AG04450 (cell line): ENCODE measurements around the gene TRIM61. TPM values are rescaled to one million over a fixed set of nuclear protein-coding genes. Genes with fewer than 3 reads are reported as not detected.
"Not testable (repeated sequence)": the region's sequence is repeated elsewhere in the genome, so short reads cannot be mapped to it uniquely, and the experiment has no call there.

ENCODE experiments used
- CTCF ChIA-PET: fragments of 300-600, 350-600 bp; formaldehyde crosslinking; extraction: SDS; loops from one replicate; lab custom pipeline; 2022; ENCODE audit warnings: antibody characterized with exemption, inconsistent platforms; lab: Charles Lee
- POLR2A ChIA-PET: fragments of 350-600 bp; formaldehyde crosslinking; extraction: SDS; loops from one replicate; lab custom pipeline; 2021; ENCODE audit warnings: antibody characterized with exemption, inconsistent platforms; lab: Yijun Ruan, JAX
- DNase-seq: peaks from one replicate; pipeline ENCODE4 v3.0.0-alpha.2; 2011; ENCODE audit warnings: low read depth, low spot score
- H3K27ac ChIP-seq: one replicate; pipeline ENCODE4 v1.5.1; 2012; ENCODE audit warnings: low read depth, low read length, control low read depth
- H3K27me3 ChIP-seq: one replicate; pipeline ENCODE4 v1.6.0; 2012; ENCODE audit warnings: low read length; ENCODE audit not compliant: control insufficient read depth, insufficient read depth
- H3K4me3 ChIP-seq: 2 replicates; pipeline ENCODE4 v1.5.1; 2011; ENCODE audit warnings: mild to moderate bottlenecking, low read depth, low read length, control low read depth
- H3K9me3 ChIP-seq: 2 replicates; pipeline ENCODE4 v1.5.1; 2012; ENCODE audit warnings: low read length; ENCODE audit not compliant: control insufficient read depth, insufficient read depth
- polyA minus RNA-seq: library from RNA; depleted of rRNA, polyadenylated mRNA; stranded (reverse); fragments of >200 nt; gene quantifications from 2 replicates; pipeline ENCODE4 v1.2.3, GENCODE V29; 2011; rRNA and poly(A)+ RNA removed
- polyA plus RNA-seq: library from polyadenylated mRNA; depleted of rRNA; stranded (reverse); fragments of >200 nt; gene quantifications from 2 replicates; pipeline ENCODE4 v1.2.3, GENCODE V29; 2011; rRNA removed
- TF ChIP-seq, protein P1 (sequence below): IDR thresholded peaks from 2 replicates; pipeline ENCODE4 v1.5.1; 2011; ENCODE audit warnings: low read depth, low read length, control low read depth, inconsistent platforms

Gene TRIM61
- 2.2 and 2.4 TPM in 2 replicates for polyA plus RNA-seq
- polyA minus RNA-seq: 3.4 and 3.7 TPM in 2 replicates

DNA sequence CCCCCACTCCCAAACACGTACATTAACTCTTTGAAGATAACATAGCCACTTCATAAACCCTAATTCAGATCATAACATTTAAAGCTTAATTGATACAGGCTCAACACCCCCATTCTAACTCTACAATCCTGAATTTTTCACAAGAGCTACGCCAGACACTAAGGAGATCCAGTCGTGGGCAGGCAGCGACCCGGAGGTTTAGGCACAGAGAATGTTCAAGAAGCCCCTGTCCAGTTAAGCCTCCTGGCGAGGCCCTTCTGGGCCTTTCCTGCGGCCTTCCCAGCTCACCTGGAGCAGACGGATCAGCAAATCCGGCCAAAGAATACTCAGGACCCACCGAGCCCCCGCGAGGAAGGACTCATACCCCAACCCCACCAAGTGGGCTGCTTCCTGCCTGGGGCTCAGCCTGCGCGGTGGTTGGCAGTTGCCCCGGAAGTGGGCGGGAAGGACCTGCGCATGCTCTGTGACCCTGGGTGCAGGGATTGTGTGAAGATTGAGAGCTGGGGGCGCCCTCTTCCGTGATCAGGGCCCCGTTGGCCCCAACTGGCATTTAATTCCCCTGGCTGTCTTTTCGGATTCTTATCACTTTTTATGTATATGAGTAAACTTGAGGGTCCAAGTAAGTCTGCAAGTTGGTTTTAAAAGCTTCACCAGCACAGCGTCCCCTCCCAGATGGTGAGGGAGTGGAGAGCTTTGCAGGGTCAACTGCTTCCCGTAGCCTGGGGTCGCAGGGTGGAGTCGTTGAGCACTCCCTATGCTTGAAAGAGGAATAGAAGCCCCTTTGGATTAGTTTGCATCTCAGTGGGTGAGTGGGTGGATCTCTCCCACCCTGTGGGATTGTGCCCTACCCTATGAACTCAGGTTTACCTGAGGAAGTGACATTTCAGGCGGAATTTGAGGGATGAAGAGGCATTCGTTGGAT is at the start of gene TRIM61:
Gene TRIM61 (minus strand): TSS at position 415 of the 922 bp plus-strand sequence. CDS start 7,655 bp downstream, outside the sequence.
- Histone ChIP-seq H3K27me3 (no peaks in the 10 kb centered on the region), H3K9me3 (peaks cover 6% of the 10 kb centered on the region; the same call in 1 of the 2 replicates), H3K4me3 (peak within 1 kb of the TSS; percentile 70), H3K27ac (no peak within 1 kb of the TSS)
- ChIA-PET CTCF (interaction anchor here (0.7 kb wide), 1 partner anchor 136 kb away, joined by 3 read pairs; the partner anchor contains the start of gene TMEM192), POLR2A (no interaction called here)
- no peak for DNase-seq
- TF ChIP-seq, protein P1, sequence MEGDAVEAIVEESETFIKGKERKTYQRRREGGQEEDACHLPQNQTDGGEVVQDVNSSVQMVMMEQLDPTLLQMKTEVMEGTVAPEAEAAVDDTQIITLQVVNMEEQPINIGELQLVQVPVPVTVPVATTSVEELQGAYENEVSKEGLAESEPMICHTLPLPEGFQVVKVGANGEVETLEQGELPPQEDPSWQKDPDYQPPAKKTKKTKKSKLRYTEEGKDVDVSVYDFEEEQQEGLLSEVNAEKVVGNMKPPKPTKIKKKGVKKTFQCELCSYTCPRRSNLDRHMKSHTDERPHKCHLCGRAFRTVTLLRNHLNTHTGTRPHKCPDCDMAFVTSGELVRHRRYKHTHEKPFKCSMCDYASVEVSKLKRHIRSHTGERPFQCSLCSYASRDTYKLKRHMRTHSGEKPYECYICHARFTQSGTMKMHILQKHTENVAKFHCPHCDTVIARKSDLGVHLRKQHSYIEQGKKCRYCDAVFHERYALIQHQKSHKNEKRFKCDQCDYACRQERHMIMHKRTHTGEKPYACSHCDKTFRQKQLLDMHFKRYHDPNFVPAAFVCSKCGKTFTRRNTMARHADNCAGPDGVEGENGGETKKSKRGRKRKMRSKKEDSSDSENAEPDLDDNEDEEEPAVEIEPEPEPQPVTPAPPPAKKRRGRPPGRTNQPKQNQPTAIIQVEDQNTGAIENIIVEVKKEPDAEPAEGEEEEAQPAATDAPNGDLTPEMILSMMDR: no peak

DNA sequence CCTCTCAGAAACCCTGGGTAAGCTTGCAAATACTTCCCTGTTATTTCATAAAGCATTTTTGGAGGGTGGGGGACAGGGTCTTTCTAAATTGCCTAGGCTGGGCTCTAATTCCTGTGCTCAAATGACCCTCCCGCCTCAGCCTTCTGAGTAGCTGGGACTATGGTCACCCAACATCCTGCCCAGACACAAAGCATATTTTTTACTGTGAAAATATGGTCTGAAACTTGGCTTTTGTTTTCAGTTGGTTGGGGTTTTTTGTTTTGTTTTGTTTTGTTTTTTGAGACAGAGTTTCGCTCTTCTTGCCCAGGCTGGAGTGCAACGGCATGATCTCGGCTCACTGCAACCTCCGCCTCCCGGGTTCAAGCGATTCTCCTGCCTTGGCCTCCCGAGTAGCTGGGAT is 48.3 kb upstream of the TRIM61 start:
- H3K9me3 ChIP-seq, CTCF ChIA-PET, H3K4me3 ChIP-seq, H3K27me3 ChIP-seq, DNase-seq, H3K27ac ChIP-seq, POLR2A ChIA-PET: not testable (repeated sequence)

DNA sequence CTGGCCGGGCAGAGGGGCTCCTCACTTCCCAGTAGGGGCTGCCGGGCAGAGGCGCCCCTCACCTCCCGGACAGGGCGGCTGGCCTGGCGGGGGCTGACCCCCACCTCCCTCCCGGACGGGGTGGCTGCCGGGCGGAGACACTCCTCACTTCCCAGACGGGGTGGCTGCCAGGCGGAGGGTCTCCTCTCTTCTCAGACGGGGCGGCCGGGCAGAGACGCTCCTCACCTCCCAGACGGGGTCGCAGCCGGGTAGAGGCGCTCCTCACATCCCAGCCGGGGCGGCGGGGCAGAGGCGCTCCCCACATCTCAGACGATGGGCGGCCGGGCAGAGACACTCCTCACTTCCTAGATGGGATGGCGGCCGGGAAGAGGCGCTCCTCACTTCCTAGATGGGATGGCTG is 42.5 kb upstream of the TRIM61 start:
- H3K27me3 ChIP-seq, H3K9me3 ChIP-seq, H3K27ac ChIP-seq, CTCF ChIA-PET, POLR2A ChIA-PET, H3K4me3 ChIP-seq, DNase-seq: not testable (repeated sequence)

DNA sequence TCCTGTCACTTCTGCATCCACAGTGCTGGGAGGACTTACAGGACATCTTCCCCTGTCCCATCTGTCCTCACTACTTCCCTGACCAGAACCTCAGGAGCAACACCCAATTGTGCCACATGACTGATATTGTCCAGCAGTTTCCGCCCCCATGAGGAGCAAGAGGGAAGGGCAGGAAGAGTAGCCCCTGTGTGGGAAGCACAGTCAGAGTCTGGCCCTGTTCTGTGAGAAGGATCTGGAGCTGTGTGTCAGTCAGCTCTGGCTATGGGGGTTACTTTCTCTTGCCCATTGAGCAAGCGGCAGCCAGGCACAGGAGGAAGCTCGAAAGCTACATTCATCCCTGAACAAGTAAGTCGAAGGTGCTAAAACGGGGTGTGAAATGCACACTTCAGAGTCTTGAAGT is 39.5 kb upstream of the TRIM61 start:
- Histone ChIP-seq H3K9me3 (peaks cover 4% of the 10 kb centered on the region; the same call in 1 of the 2 replicates), H3K4me3 (no peak overlapping the region), H3K27ac (no peak overlapping the region), H3K27me3 (no peaks in the 10 kb centered on the region)
- CTCF ChIA-PET: no interaction called here
- POLR2A ChIA-PET: no interaction called here
- DNase-seq: no peak
- TF ChIP-seq, protein P1: peak; percentile 32; the same call in 1 of the 2 replicates

DNA sequence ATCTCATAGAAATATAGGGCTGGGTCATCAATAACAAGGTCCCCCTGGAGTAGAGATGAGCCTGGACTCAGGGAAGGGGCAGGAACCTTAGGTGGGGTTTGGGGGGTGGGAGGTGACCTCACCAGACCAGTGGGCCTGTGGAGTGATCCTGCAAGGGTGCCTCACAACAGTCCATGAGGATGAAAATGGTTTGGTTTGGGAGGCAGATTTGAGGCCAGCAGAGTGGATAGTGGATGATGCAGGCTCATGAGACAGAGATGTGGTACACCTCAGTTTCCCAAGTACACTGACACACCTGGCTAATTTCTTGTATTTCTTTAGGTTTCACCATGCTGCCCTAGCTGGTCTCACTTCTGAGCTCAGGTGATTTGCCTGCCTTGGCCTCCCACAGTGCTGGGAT is 36.2 kb upstream of the TRIM61 start:
- Histone ChIP-seq H3K9me3 (peaks cover 4% of the 10 kb centered on the region; the same call in 1 of the 2 replicates), H3K27ac (no peak overlapping the region), H3K27me3 (no peaks in the 10 kb centered on the region), H3K4me3 (no peak overlapping the region)
- POLR2A ChIA-PET: no interaction called here
- TF ChIP-seq, protein P1: no peak
- CTCF ChIA-PET: no interaction called here
- no peak for DNase-seq

DNA sequence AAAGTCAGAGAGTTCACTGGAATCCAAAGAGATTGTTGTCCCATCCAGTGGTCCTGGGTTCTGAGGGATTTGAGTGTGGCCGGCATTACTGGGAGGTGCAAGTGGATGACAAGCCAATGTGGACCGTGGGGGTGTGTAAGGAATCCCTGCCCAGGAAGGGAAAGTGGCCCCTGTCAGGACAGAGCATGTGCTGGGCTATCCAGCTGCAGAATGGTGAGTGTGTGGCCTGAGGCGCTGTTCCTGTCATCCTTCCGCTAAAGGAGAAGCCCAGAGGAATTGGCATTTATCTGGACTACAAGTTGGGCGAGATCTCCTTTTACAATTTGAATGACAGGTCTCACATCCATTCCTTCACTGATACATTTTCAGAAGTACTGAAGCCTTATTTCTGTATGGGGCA is 33.9 kb upstream of the TRIM61 start:
- ChIA-PET CTCF (no interaction called here), POLR2A (no interaction called here)
- TF ChIP-seq, protein P1: no peak
- no peaks in the 10 kb centered on the region for H3K27me3 ChIP-seq
- H3K27ac ChIP-seq: no peak overlapping the region
- no peak for DNase-seq
- no peak overlapping the region for H3K4me3 ChIP-seq
- H3K9me3 ChIP-seq: peaks cover 4% of the 10 kb centered on the region; the same call in 1 of the 2 replicates
